ENCODE results near the gene IL6. TPM values are rescaled to one million over a fixed set of nuclear protein-coding genes. Genes with fewer than 3 reads are reported as not detected.

IL6 gene
- polyA plus RNA-seq, 1 of the 3 experiments (the other 2 are of a cell fraction): 20.5 TPM

DNA sequence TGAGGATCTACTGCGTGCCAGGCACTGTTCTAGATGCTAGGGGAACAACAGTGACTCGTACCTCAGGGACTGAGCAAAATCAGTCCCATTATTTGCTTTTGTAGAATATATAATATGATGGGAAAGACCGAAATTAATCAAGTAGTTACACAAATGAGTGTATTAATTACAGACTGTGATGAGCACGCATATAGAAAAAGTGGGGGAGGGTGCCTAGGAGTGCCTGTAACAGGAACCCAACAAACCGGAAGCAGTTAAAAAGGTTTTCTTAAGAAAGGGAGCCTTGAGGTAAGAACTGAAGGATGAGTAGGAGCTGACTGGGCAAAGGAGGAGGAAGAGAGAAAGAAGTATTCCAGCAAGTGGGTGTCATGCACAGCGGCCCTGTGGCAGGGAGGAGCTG is 28.2 kb upstream of the IL6 start:
- no peaks in the 10 kb centered on the region for H3K36me3 ChIP-seq (replicated peaks in 1 of 2; ENCODE audit: control insufficient read depth in 1 of 2, insufficient read depth in 2 of 2, low read length in 1 of 2)
- no peaks in the 10 kb centered on the region for H3K9me3 ChIP-seq
- H3K27ac ChIP-seq (ENCODE audit: low read depth in 2 of 2, low read length in 1 of 2): no peak overlapping the region
- H3K4me1 ChIP-seq (ENCODE audit: control insufficient read depth in 1 of 2, insufficient read depth in 2 of 2, low read depth in 1 of 2, low read length in 1 of 2): no peaks in the 10 kb centered on the region
- H3K27me3 ChIP-seq (ENCODE audit: insufficient read depth): peaks cover 17% of the 10 kb centered on the region; the same call in 1 of the 2 replicates
- no peak overlapping the region for H3K4me2 ChIP-seq
- H3K79me2 ChIP-seq (ENCODE audit: insufficient read depth): no peaks in the 10 kb centered on the region
- DNase-seq: no peak
- no peak overlapping the region for H3K4me3 ChIP-seq (ENCODE audit: low read depth in 2 of 2, low read length in 1 of 2)
- H4K20me1 ChIP-seq (ENCODE audit: insufficient read depth): no peaks in the 10 kb centered on the region
- TF ChIP-seq RCOR1 (IDR thresholded peaks at IDR 0.05; ENCODE audit: low read length) (no peak), REST (IDR thresholded peaks at IDR 0.05; ENCODE audit: low read depth, low read length) (no peak), POLR2AphosphoS5 (IDR thresholded peaks at IDR 0.05; ENCODE audit: low read depth, low read length) (no peak), NFIC (IDR thresholded peaks at IDR 0.05; ENCODE audit: borderline replicate concordance) (no peak), IRF3 (IDR thresholded peaks at IDR 0.05; ENCODE audit: low read depth, low read length) (no peak), SIN3A (IDR thresholded peaks at IDR 0.05; ENCODE audit: borderline replicate concordance, low read depth, low read length) (no peak), TAF1 (IDR thresholded peaks at IDR 0.05; ENCODE audit: borderline replicate concordance, low read depth, low read length) (no peak), USF1 (IDR thresholded peaks at IDR 0.05; ENCODE audit: borderline replicate concordance, low read depth) (no peak), FOXJ3 (CRISPR knock-in tag; IDR thresholded peaks at IDR 0.05) (no peak), JUND (IDR thresholded peaks at IDR 0.05) (no peak), NRF1 (IDR thresholded peaks at IDR 0.05; ENCODE audit: low read depth, low read length) (no peak), MXI1 (IDR thresholded peaks at IDR 0.05; ENCODE audit: low read depth, low read length) (no peak), TEAD4 (IDR thresholded peaks at IDR 0.05; ENCODE audit: borderline replicate concordance, insufficient read depth) (no peak), EP300 (IDR thresholded peaks at IDR 0.05; ENCODE audit: borderline replicate concordance in 1 of 2, low read depth in 1 of 2, low read length in 1 of 2) (no peak), CHD2 (IDR thresholded peaks at IDR 0.05; ENCODE audit: low read length, partially characterized antibody) (no peak), RXRA (IDR thresholded peaks at IDR 0.05; ENCODE audit: borderline replicate concordance, low read depth) (no peak)
- TF ChIP-seq, protein P1, sequence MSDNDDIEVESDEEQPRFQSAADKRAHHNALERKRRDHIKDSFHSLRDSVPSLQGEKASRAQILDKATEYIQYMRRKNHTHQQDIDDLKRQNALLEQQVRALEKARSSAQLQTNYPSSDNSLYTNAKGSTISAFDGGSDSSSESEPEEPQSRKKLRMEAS (IDR thresholded peaks at IDR 0.05; ENCODE audit: low read depth): no peak
- TF ChIP-seq, protein P2, sequence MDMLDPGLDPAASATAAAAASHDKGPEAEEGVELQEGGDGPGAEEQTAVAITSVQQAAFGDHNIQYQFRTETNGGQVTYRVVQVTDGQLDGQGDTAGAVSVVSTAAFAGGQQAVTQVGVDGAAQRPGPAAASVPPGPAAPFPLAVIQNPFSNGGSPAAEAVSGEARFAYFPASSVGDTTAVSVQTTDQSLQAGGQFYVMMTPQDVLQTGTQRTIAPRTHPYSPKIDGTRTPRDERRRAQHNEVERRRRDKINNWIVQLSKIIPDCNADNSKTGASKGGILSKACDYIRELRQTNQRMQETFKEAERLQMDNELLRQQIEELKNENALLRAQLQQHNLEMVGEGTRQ (IDR thresholded peaks at IDR 0.05; ENCODE audit: borderline replicate concordance, low read depth, low read length): no peak
- TF ChIP-seq, protein P3, sequence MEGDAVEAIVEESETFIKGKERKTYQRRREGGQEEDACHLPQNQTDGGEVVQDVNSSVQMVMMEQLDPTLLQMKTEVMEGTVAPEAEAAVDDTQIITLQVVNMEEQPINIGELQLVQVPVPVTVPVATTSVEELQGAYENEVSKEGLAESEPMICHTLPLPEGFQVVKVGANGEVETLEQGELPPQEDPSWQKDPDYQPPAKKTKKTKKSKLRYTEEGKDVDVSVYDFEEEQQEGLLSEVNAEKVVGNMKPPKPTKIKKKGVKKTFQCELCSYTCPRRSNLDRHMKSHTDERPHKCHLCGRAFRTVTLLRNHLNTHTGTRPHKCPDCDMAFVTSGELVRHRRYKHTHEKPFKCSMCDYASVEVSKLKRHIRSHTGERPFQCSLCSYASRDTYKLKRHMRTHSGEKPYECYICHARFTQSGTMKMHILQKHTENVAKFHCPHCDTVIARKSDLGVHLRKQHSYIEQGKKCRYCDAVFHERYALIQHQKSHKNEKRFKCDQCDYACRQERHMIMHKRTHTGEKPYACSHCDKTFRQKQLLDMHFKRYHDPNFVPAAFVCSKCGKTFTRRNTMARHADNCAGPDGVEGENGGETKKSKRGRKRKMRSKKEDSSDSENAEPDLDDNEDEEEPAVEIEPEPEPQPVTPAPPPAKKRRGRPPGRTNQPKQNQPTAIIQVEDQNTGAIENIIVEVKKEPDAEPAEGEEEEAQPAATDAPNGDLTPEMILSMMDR (IDR thresholded peaks at IDR 0.05): no peak
- no peaks in the 10 kb centered on the region for H3K9me2 ChIP-seq
- H3K9ac ChIP-seq: no peak overlapping the region
- ChIA-PET CTCF (no interaction called here), POLR2A (no interaction called here)
- H2AFZ ChIP-seq (ENCODE audit: low read depth): no peak overlapping the region
- 14% methylated on average over 5 of the region's 6 CpGs for WGBS (ENCODE audit: low lambda C conversion rate)
- peaks cover 3% of the 10 kb centered on the region for H3F3A ChIP-seq (replicated peaks; ENCODE audit: insufficient read depth)

Data from SK-N-SH (cell line).